ENCODE measurements around the gene GRHL1. TPM values are rescaled to one million over a fixed set of nuclear protein-coding genes. Genes with fewer than 3 reads are reported as not detected.

GRHL1 gene
- total and polyA plus RNA-seq, 2 of the 8 experiments (the other 6 are each of a cell fraction or from before 2014, with no cell fraction given): 1.3 to 3.6 TPM

- TF ChIP-seq CTCF (IDR thresholded peaks at IDR 0.05; ENCODE audit: control extremely low read depth in 1 of 3, insufficient read depth in 1 of 3, low read depth in 1 of 3, low read length in 3 of 3): no peak
- TF ChIP-seq HDAC6 (IDR thresholded peaks at IDR 0.05; ENCODE audit: low read depth, low read length): no peak
Measured at GRCh38 chr2:9988320-9988719, 36.8 kb downstream of the GRHL1 start (continued).

Data from H1 (cell line).